HAP-1 (cell line): ENCODE measurements around the gene RANBP17.

Experiments
- DNase-seq, 2 experiments: peaks; one replicate each; pipeline ENCODE4 v3.0.0-alpha.2; 2016 to 2020; ENCODE audit warnings: low spot score in 2 of 2
- H3K27me3 ChIP-seq: fragments of 250-450 bp; sonication (Bioruptor Pico); 2 replicates; pipeline ENCODE4 v1.5.1; 2020; ENCODE audit warnings: low read depth, mild to moderate bottlenecking, moderate library complexity
- H3K36me3 ChIP-seq: fragments of 250-450 bp; sonication (Bioruptor Pico); replicated peaks from 2 replicates; pipeline ENCODE4 v1.5.1; 2020; ENCODE audit warnings: mild to moderate bottlenecking
- H3K4me1 ChIP-seq: fragments of 250-450 bp; sonication (Bioruptor Pico); 2 replicates; pipeline ENCODE4 v1.5.1; 2020; ENCODE audit warnings: mild to moderate bottlenecking
- H3K4me3 ChIP-seq: fragments of 250-450 bp; sonication (Bioruptor Pico); 2 replicates; pipeline ENCODE4 v1.5.1; 2020; ENCODE audit warnings: mild to moderate bottlenecking, moderate library complexity
- H3K9me3 ChIP-seq: fragments of 250-450 bp; sonication (Bioruptor Pico); 2 replicates; pipeline ENCODE4 v1.5.1; 2020; ENCODE audit warnings: mild to moderate bottlenecking, moderate library complexity
- in situ Hi-C: fragments of 300-500 bp; cut with MboI; formaldehyde crosslinking; loops from 3 replicates; pipeline ENCODE4 v1.14.3; 2020; ENCODE audit warnings: low sequenced_read_pairs, inconsistent platforms, mixed read lengths

Gene RANBP17

GRCh38 chr5:171306781-171307591, 445.2 kb downstream of the RANBP17 start:
- no peak for DNase-seq
- peaks cover 78% of the 10 kb centered on the region for H3K27me3 ChIP-seq

GRCh38 chr5:171307789-171308452, 446.1 kb downstream of the RANBP17 start:
- Histone ChIP-seq H3K4me1 (no peaks in the 10 kb centered on the region), H3K27me3 (peaks cover 85% of the 10 kb centered on the region), H3K36me3 (no peaks in the 10 kb centered on the region), H3K4me3 (no peak overlapping the region), H3K9me3 (no peaks in the 10 kb centered on the region)
- in situ Hi-C loops, result no loop called here
- no peak for DNase-seq

More at GRCh38 chr5:171306781-171307591, 445.2 kb downstream of the RANBP17 start:
- in situ Hi-C loops, result no loop called here
- Histone ChIP-seq H3K9me3 (no peaks in the 10 kb centered on the region), H3K4me1 (no peaks in the 10 kb centered on the region), H3K4me3 (no peak overlapping the region), H3K36me3 (no peaks in the 10 kb centered on the region)

GRCh38 chr5:171308453-171309275, 446.8 kb downstream of the RANBP17 start, which contains the start of gene TLX3:
Gene TLX3, plus strand, starts transcription at chr5:171309248. Its CDS starts 118 bp downstream, at chr5:171309366.
- Histone ChIP-seq H3K9me3 (no peaks in the 10 kb centered on the region), H3K4me1 (no peaks in the 10 kb centered on the region), H3K4me3 (no peak within 1 kb of the TSS), H3K36me3 (no peaks in the 10 kb centered on the region), H3K27me3 (peaks cover 87% of the 10 kb centered on the region)
- in situ Hi-C loops, result no loop called here
- peak in 1 of 2 experiments; percentile 29 for DNase-seq

- no peak for DNase-seq
- no peak overlapping the region for H3K4me3 ChIP-seq
- in situ Hi-C loops, result no loop called here
- no peaks in the 10 kb centered on the region for H3K4me1 ChIP-seq
- H3K27me3 ChIP-seq, result peaks cover 88% of the 10 kb centered on the region
- H3K9me3 ChIP-seq, result no peaks in the 10 kb centered on the region
- no peaks in the 10 kb centered on the region for H3K36me3 ChIP-seq
These were observed 447.7 kb downstream of the RANBP17 start for GRCh38 chr5:171309276-171310211.

- Histone ChIP-seq H3K4me3 (no peak overlapping the region), H3K27me3 (peaks cover 88% of the 10 kb centered on the region), H3K36me3 (no peaks in the 10 kb centered on the region), H3K4me1 (no peaks in the 10 kb centered on the region), H3K9me3 (no peaks in the 10 kb centered on the region)
- in situ Hi-C loops, result no loop called here
- peak in 1 of 2 experiments; percentile 35 for DNase-seq
These were observed 448.5 kb downstream of the RANBP17 start for GRCh38 chr5:171310212-171310818.

- Histone ChIP-seq H3K36me3 (no peaks in the 10 kb centered on the region), H3K9me3 (no peaks in the 10 kb centered on the region), H3K4me1 (no peaks in the 10 kb centered on the region), H3K27me3 (peaks cover 83% of the 10 kb centered on the region), H3K4me3 (no peak overlapping the region)
- in situ Hi-C loops, result no loop called here
- no peak for DNase-seq
These were observed 449.1 kb downstream of the RANBP17 start for GRCh38 chr5:171310819-171311321.

- Histone ChIP-seq H3K27me3 (peaks cover 83% of the 10 kb centered on the region), H3K4me1 (no peaks in the 10 kb centered on the region), H3K36me3 (no peaks in the 10 kb centered on the region), H3K4me3 (no peak overlapping the region), H3K9me3 (no peaks in the 10 kb centered on the region)
- in situ Hi-C loops, result no loop called here
- DNase-seq, result peak in 1 of 2 experiments; percentile 5
These were observed 449.7 kb downstream of the RANBP17 start for GRCh38 chr5:171311322-171312077.

- Histone ChIP-seq H3K36me3 (no peaks in the 10 kb centered on the region), H3K9me3 (no peaks in the 10 kb centered on the region), H3K4me1 (no peaks in the 10 kb centered on the region), H3K27me3 (peaks cover 83% of the 10 kb centered on the region), H3K4me3 (no peak overlapping the region)
- no peak for DNase-seq
- in situ Hi-C loops, result no loop called here
These were observed 450.5 kb downstream of the RANBP17 start for GRCh38 chr5:171312129-171312974.

GRCh38 chr5:171313481-171314206, 451.8 kb downstream of the RANBP17 start:
- H3K9me3 ChIP-seq, result no peaks in the 10 kb centered on the region
- no peaks in the 10 kb centered on the region for H3K4me1 ChIP-seq
- no peak overlapping the region for H3K4me3 ChIP-seq
- H3K27me3 ChIP-seq, result peaks cover 83% of the 10 kb centered on the region
- no peaks in the 10 kb centered on the region for H3K36me3 ChIP-seq
- no peak for DNase-seq
- in situ Hi-C loops, result no loop called here

GRCh38 chr5:171314728-171315385, 453.0 kb downstream of the RANBP17 start:
- H3K4me3 ChIP-seq, result no peak overlapping the region
- no peak for DNase-seq
- no peaks in the 10 kb centered on the region for H3K4me1 ChIP-seq
- H3K36me3 ChIP-seq, result no peaks in the 10 kb centered on the region
- in situ Hi-C loops, result no loop called here
- H3K9me3 ChIP-seq, result no peaks in the 10 kb centered on the region
- peaks cover 79% of the 10 kb centered on the region for H3K27me3 ChIP-seq
